WTC11 (cell line): ENCODE data around the gene AJM1. TPM values are rescaled to one million over a fixed set of nuclear protein-coding genes. Genes with fewer than 3 reads are reported as not detected.
"Not testable (repeated sequence)": the region's sequence is repeated elsewhere in the genome, so short reads cannot be mapped to it uniquely, and the experiment has no call there.

Experiments used
- ATAC-seq: fragments of 200-7000 bp; cut with Tn5 transposase; 2 replicates; pipeline ENCODE4 v1.10.0; 2021; ENCODE audit warnings: mild to moderate bottlenecking, moderate library complexity
- CTCF ChIA-PET: fragments of 300-600 bp; sonication (Branson Sonifier 250); formaldehyde crosslinking; loops from one replicate; lab custom pipeline; 2021; ENCODE audit warnings: antibody characterized with exemption; lab: Charles Lee
- POLR2A ChIA-PET: fragments of 350-600 bp; sonication (Branson Sonifier 250); formaldehyde crosslinking; loops from one replicate; lab custom pipeline; 2021; ENCODE audit warnings: antibody characterized with exemption; lab: Charles Lee
- DNase-seq: peaks from one replicate; pipeline ENCODE4 v3.0.0; 2021; ENCODE audit warnings: low spot score
- H3K27ac Mint-ChIP-seq: 2 replicates; pipeline ENCODE4 v1.8.0; 2021; ENCODE audit warnings: mixed read lengths
- H3K27me3 Mint-ChIP-seq: 2 replicates; pipeline ENCODE4 v1.8.0; 2021; ENCODE audit warnings: low read depth, mild to moderate bottlenecking, moderate library complexity, mixed read lengths
- H3K36me3 Mint-ChIP-seq: 2 replicates; pipeline ENCODE4 v1.8.0; 2021; ENCODE audit warnings: mixed read lengths
- H3K4me1 Mint-ChIP-seq: 2 replicates; pipeline ENCODE4 v1.8.0; 2022; ENCODE audit warnings: mixed read lengths
- H3K4me3 Mint-ChIP-seq: 2 replicates; pipeline ENCODE4 v1.8.0; 2021; ENCODE audit warnings: mild to moderate bottlenecking, moderate library complexity, mixed read lengths
- H3K9me3 Mint-ChIP-seq: 2 replicates; pipeline ENCODE4 v1.8.0; 2021; ENCODE audit warnings: mixed read lengths
- FOXP1 ChIP-seq: sonication (generic); formaldehyde crosslinking; IDR thresholded peaks from 2 replicates; pipeline ENCODE4 v1.8.0; 2022; ENCODE audit warnings: missing genetic modification reagents, mild to moderate bottlenecking, moderate library complexity, borderline replicate concordance
- KAT7 ChIP-seq: sonication (generic); formaldehyde crosslinking; IDR thresholded peaks from 2 replicates; pipeline ENCODE4 v1.8.1; 2023; ENCODE audit warnings: missing genetic modification reagents, mild to moderate bottlenecking, borderline replicate concordance
- MAX ChIP-seq: sonication (generic); formaldehyde crosslinking; IDR thresholded peaks from 2 replicates; pipeline ENCODE4 v1.8.0; 2022; ENCODE audit warnings: mild to moderate bottlenecking, missing genetic modification reagents
- MLX ChIP-seq: sonication (generic); formaldehyde crosslinking; IDR thresholded peaks from 2 replicates; pipeline ENCODE4 v1.8.1; 2023; ENCODE audit warnings: mild to moderate bottlenecking, missing genetic modification reagents, moderate library complexity
- NR2C2 ChIP-seq: sonication (generic); formaldehyde crosslinking; IDR thresholded peaks from 2 replicates; pipeline ENCODE4 v1.8.0; 2022; ENCODE audit warnings: mild to moderate bottlenecking, missing genetic modification reagents
- ZNF219 ChIP-seq: sonication (generic); formaldehyde crosslinking; IDR thresholded peaks from 2 replicates; pipeline ENCODE4 v1.8.0; 2023; ENCODE audit warnings: missing genetic modification reagents, mild to moderate bottlenecking, borderline replicate concordance
- total RNA-seq: library from RNA; stranded (reverse); gene quantifications from 3 replicates; pipeline ENCODE4 v1.2.3, GENCODE V29; 2021
- TF ChIP-seq, protein P1 (sequence below): fragments of 250-450 bp; sonication (Bioruptor Pico); conservative IDR thresholded peaks from 2 replicates; pipeline ENCODE4 v1.9.0; 2021; ENCODE audit warnings: mild to moderate bottlenecking

AJM1 gene
- total RNA-seq, 1 experiment from 2014 or later, result 1.6 TPM

DNA sequence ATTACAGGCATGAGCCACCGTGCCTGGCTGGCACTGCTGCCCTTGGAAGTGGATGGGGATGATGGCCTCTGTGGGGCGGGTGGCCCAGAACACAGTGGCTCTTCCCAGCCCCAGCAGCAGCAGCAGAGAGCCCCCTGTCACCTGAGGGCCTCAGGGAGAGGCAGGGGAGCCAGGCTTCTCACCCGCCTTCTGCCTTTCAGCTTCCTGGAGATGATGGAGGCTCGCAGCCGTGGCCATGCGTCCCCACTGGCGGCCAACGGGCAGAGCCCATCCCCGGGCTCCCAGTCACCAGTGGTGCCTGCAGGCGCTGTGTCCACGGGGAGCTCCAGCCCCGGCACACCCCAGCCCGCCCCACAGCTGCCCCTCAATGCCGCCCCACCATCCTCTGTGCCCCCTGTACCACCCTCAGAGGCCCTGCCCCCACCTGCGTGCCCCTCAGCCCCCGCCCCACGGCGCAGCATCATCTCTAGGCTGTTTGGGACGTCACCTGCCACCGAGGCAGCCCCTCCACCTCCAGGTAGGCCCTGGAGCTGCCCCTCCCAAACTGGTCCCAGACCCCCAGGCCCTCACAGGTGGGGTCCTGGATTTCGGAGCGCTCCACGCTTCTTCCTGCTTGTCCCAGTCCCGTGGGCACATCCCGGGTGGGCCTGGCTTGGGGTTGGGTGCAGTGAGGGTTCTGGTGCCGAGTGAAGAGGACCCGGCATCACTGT is 5.0 kb upstream of the AJM1 start (continued):
- TF ChIP-seq, protein P1, sequence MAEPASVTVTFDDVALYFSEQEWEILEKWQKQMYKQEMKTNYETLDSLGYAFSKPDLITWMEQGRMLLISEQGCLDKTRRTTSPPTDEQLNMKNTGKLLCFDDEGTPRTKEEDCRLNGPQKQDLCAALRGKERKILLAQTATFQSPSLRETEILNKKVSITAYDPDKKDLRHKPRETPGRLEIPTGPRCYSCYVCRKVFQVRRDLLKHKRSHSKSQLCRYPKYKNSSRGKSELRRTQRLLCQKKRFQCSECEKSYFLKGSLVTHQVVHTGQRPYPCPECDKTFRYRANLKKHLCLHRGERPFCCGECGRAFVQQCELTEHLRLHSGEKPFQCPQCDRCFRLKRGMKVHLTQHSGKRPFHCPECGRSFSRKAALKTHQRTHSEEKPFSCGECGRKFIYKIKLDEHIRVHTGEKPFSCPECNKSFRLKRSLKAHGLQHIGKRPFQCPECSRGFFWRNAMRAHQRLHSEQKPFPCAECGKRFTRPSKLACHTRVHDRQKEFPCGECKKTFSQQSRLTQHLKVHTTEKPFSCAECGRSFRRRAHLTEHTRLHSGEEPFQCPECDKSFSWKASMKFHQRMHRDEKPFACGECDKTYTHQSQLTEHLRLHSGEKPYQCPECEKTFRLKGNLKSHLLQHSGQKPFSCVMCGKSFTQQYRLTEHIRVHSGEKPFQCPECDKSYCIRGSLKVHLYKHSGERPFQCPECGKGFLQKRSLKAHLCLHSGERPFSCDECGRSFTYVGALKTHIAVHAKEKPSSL (CRISPR knock-in tag), result no peak
- TF ChIP-seq NR2C2, result no peak
- no peak for TF ChIP-seq MLX
- no peak for TF ChIP-seq ZNF219 (CRISPR knock-in tag)

DNA sequence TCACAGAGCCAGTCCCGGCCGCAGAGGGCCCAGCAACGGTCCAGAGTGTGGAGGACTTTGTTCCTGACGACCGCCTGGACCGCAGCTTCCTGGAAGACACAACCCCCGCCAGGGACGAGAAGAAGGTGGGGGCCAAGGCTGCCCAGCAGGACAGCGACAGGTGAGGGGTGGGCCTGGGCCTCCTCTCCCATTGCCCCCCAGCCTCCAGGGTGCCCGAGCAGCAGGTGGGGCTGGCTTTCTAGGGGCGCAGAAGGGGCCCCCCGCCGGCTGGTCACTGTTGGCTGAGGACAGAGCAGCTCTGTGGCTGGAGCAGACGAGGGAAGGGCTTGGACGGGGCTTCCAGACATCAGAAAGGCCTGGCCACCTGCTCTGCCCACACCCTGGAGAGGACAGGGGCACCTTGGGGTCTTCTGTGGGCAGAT is 4.4 kb upstream of the AJM1 start:
- H3K27ac Mint-ChIP-seq, H3K36me3 Mint-ChIP-seq, H3K9me3 Mint-ChIP-seq, POLR2A ChIA-PET, DNase-seq, ATAC-seq, H3K27me3 Mint-ChIP-seq, H3K4me3 Mint-ChIP-seq: not testable (repeated sequence)
- CTCF ChIA-PET, result interaction anchor here (1.1 kb wide), 1 partner anchor 68 kb away, joined by 3 read pairs; no protein-coding TSS in a partner anchor
- H3K4me1 Mint-ChIP-seq, result peaks cover 19% of the 10 kb centered on the region

DNA sequence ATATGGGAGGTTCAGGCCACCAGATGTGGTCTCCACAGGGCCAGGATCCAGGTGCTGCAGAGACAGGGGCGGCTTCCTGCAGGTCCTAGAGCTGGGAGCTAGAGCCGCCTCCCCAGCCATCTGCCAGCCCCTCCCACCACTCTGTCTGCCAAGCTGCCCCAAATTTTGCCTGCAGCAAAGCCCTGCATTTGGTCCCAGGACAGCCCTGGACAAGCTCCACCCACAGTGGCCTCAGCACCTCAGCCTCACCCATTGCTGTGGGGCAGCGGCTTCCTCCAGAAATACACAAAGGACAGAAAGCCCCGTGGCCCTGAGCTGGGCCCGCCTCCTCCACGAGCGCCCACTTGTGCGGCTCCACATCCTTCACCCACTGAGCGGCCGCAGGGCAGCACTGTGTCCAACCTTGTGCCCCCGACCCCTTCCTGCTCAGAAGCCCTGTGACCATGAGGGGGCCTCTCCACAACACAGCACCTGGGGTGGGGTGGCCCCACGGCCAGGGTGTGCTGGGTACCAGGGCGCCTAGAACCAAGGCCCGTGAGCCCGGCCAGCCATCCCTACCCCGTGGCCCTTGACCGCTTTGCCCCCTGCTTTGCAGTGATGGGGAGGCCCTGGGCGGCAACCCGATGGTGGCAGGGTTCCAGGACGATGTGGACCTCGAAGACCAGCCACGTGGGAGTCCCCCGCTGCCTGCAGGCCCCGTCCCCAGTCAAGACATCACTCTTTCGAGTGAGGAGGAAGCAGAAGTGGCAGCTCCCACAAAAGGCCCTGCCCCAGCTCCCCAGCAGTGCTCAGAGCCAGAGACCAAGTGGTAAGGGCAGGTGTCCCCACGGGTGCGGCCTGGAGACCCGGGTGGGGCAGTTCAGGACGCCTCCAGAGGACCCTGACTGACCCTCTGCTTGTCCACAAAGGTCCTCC is 3.7 kb upstream of the AJM1 start:
- CTCF ChIA-PET, result interaction anchor here (1.1 to 1.4 kb wide), 2 partner anchors 9 to 69 kb away, joined by 3 read pairs; no protein-coding TSS in a partner anchor
- no peak overlapping the region for H3K27ac Mint-ChIP-seq
- H3K4me1 Mint-ChIP-seq, result peaks cover 22% of the 10 kb centered on the region
- DNase-seq (no peak), ATAC-seq (no peak)
- no peak overlapping the region for H3K4me3 Mint-ChIP-seq
- H3K9me3 Mint-ChIP-seq, result no peaks in the 10 kb centered on the region
- POLR2A ChIA-PET, result no interaction called here
- no peak for TF ChIP-seq MAX
- TF ChIP-seq FOXP1 (CRISPR knock-in tag), result 0 out of 2 replicates have a peak, but pooled peaks have one; percentile 18
- H3K36me3 Mint-ChIP-seq, result peaks cover 4% of the 10 kb centered on the region; the same call in 1 of the 2 replicates
- no peaks in the 10 kb centered on the region for H3K27me3 Mint-ChIP-seq

DNA sequence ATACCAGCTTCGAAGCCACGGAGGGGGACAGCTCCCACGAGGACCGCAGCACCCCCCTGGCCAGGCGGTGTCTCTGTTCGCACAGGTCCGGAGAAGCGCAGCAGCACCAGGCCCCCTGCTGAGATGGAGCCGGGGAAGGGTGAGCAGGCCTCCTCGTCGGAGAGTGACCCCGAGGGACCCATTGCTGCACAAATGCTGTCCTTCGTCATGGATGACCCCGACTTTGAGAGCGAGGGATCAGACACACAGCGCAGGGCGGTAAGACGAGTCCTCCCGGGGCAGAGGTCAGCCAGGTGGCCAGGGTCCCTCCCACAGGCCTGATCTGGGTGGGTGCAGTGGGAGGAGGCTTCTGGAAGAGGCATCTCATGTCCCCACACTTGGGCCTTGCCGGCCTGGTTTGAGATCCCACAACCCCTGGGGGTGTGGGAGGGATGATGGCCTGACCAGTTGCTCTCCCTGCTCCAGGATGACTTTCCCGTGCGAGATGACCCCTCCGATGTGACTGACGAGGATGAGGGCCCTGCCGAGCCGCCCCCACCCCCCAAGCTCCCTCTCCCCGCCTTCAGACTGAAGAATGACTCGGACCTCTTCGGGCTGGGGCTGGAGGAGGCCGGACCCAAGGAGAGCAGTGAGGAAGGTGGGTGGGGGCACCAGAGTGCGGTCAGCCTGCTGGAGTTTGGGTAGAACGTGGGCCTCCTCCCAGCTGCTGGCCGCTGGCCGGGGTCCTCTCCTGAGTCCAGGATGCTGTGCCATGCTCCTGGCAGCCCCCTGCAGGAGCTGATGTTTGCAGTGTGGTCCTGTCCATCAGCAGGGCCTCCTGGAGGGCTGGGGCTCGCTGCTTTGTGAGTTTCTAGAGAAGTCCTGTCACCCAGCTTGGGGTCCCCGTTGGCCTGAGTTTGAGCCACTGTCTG is 2.8 kb upstream of the AJM1 start:
- Mint-ChIP-seq H3K27ac (no peak overlapping the region), H3K36me3 (no peaks in the 10 kb centered on the region), H3K27me3 (no peaks in the 10 kb centered on the region), H3K4me3 (no peak overlapping the region), H3K4me1 (peaks cover 23% of the 10 kb centered on the region), H3K9me3 (no peaks in the 10 kb centered on the region)
- CTCF ChIA-PET, result interaction anchor here (0.7 to 5.9 kb wide), 6 partner anchors 10 to 196 kb away, joined by 3 to 64 read pairs (median 4); no protein-coding TSS in a partner anchor
- POLR2A ChIA-PET, result interaction anchor here (1.3 to 1.6 kb wide), 2 partner anchors 19 to 32 kb away, joined by 3 read pairs; no protein-coding TSS in a partner anchor
- ATAC-seq, result no peak
- DNase-seq, result no peak
- TF ChIP-seq KAT7 (CRISPR knock-in tag), result no peak
